K562 (cell line): ENCODE data around the gene ELOVL2. TPM values are rescaled to one million over a fixed set of nuclear protein-coding genes. Genes with fewer than 3 reads are reported as not detected.
"Not testable (repeated sequence)": the region's sequence is repeated elsewhere in the genome, so short reads cannot be mapped to it uniquely, and the experiment has no call there.

Experiments
- ATAC-seq: fragments of 200-7000 bp; cut with Tn5 transposase; 3 replicates; pipeline ENCODE4 v1.9.1; 2020; ENCODE audit warnings: moderate library complexity
- BruUV-seq: library from RNA; stranded (reverse); fragments of 400-500 nt; replicated peaks from 2 replicates; lab custom pipeline; 2021; lab: Mats Ljungman, UMichigan
- CTCF ChIA-PET: fragments of 300-600 bp; formaldehyde crosslinking; extraction: SDS; loops from one replicate; lab custom pipeline; 2021; ENCODE audit warnings: low intra/inter-chr PET ratio; lab: Yijun Ruan, JAX
- POLR2A ChIA-PET: fragments of 300-600, 350-650 bp; sonication (Branson Sonifier 250); formaldehyde crosslinking; extraction: SDS; loops from one replicate; lab custom pipeline; 2021; ENCODE audit warnings: antibody characterized with exemption, inconsistent platforms; lab: Yijun Ruan, JAX
- DNase-seq, 4 experiments: peaks; one replicate each; pipeline versions ENCODE4 v3.0.0 to v3.0.0-alpha.2; 2011 to 2018; ENCODE audit warnings: low spot score in 3 of 4, mixed read lengths in 3 of 4; ENCODE audit errors: extremely low read depth in 1 of 4
- FAIRE-seq: peaks from 2 replicates; lab custom pipeline; 2011; peaks lifted over from hg19 to GRCh38; lab: Jason Lieb, UNC
- H2AFZ ChIP-seq: 2 replicates; pipeline ENCODE4 v1.6.0; 2011; ENCODE audit warnings: low read depth, low read length, control low read depth, inconsistent platforms
- H3K27ac ChIP-seq: fragments of 200-600 bp; 3 replicates; pipeline ENCODE4 v1.8.0; 2011; ENCODE audit warnings: low read depth, mild to moderate bottlenecking, control low read depth, inconsistent platforms, low read length, moderate library complexity, mixed read lengths; ENCODE audit errors: extremely low read depth
- H3K27me3 ChIP-seq, 2 experiments: fragments of 300-600 bp in 1 of 2; 2 replicates in 1 of 2; 3 replicates in 1 of 2; pipeline versions ENCODE4 v1.6.0 to v1.8.0; 2011; ENCODE audit warnings: inconsistent platforms in 2 of 2, low read length in 2 of 2, mild to moderate bottlenecking in 1 of 2, mixed read lengths in 1 of 2, moderate library complexity in 1 of 2; ENCODE audit not compliant: control insufficient read depth in 2 of 2, insufficient read depth in 2 of 2
- H3K36me3 ChIP-seq: fragments of 300-600 bp; 3 replicates; pipeline ENCODE4 v1.8.0; 2011; ENCODE audit warnings: mild to moderate bottlenecking, low read length, inconsistent platforms; ENCODE audit not compliant: control insufficient read depth, insufficient read depth
- H3K4me1 ChIP-seq, 2 experiments: fragments of 200-600 bp in 1 of 2; replicated peaks in 1 of 2; 2 replicates in 1 of 2; 3 replicates in 1 of 2; pipeline versions ENCODE4 v1.5.1 to v1.8.0; 2011; ENCODE audit warnings: inconsistent platforms in 2 of 2, low read length in 2 of 2, mild to moderate bottlenecking in 1 of 2, mixed read lengths in 1 of 2, moderate library complexity in 1 of 2; ENCODE audit not compliant: control insufficient read depth in 2 of 2, insufficient read depth in 2 of 2
- H3K4me2 ChIP-seq: 2 replicates; pipeline ENCODE4 v1.6.1; 2011; ENCODE audit warnings: low read length, control low read depth, inconsistent platforms, mixed read lengths; ENCODE audit not compliant: insufficient read depth
- H3K4me3 ChIP-seq: fragments of 200-600 bp; sonication (generic), shearing (Covaris generic); 2 replicates; pipeline ENCODE4 v1.5.1; 2016; ENCODE audit warnings: control low read depth, inconsistent platforms
- H3K79me2 ChIP-seq: fragments of 200-600 bp; 3 replicates; pipeline ENCODE4 v1.8.0; 2011; ENCODE audit warnings: low read length, inconsistent platforms; ENCODE audit not compliant: control insufficient read depth, insufficient read depth
- H3K9ac ChIP-seq, 2 experiments: 2 replicates each; pipeline versions ENCODE4 v1.6.0 to v1.6.1; 2011; ENCODE audit warnings: low read depth in 2 of 2, low read length in 2 of 2, control low read depth in 1 of 2, inconsistent platforms in 1 of 2, mild to moderate bottlenecking in 1 of 2, mixed read lengths in 1 of 2; ENCODE audit not compliant: insufficient read depth in 1 of 2
- H3K9me1 ChIP-seq: one replicate; pipeline ENCODE4 v1.6.0; 2011; ENCODE audit warnings: inconsistent platforms, mild to moderate bottlenecking, low read length, moderate library complexity; ENCODE audit not compliant: control insufficient read depth, insufficient read depth
- H3K9me3 ChIP-seq: replicated peaks from 2 replicates; pipeline ENCODE4 v1.5.1; 2011; ENCODE audit warnings: low read depth, low read length, inconsistent platforms; ENCODE audit not compliant: control insufficient read depth, insufficient read depth
- H4K20me1 ChIP-seq: replicated peaks from 2 replicates; pipeline ENCODE4 v1.6.1; 2011; ENCODE audit warnings: low read length, inconsistent platforms, mixed read lengths; ENCODE audit not compliant: control insufficient read depth, insufficient read depth
- BHLHE40 ChIP-seq: IDR thresholded peaks from 2 replicates; pipeline ENCODE4 v1.6.1; 2011; ENCODE audit warnings: low read length, improper control_type of control experiment
- WGBS: fragments of 100-300 bp; shearing (Covaris generic); methylation state at CpG from one replicate; pipeline ENCODE4 v1.1.6; 2016; ENCODE audit warnings: low coverage, mixed read lengths; ENCODE audit not compliant: insufficient coverage; ENCODE audit errors: missing lambda C conversion rate; 5-methylcytosine and 5-hydroxymethylcytosine counted together
- in situ Hi-C: fragments of 300-500 bp; cut with MboI; formaldehyde crosslinking; loops from 4 replicates; pipeline ENCODE4 v1.15.0; 2018; ENCODE audit warnings: inconsistent platforms, mixed read lengths
- intact Hi-C: fragments of 100-400 bp; cut with micrococcal nuclease; formaldehyde crosslinking; loops from 2 replicates; pipeline ENCODE4 v1.14.2; 2022
- polyA plus RNA-seq, 8 experiments: library from polyadenylated mRNA; depleted of rRNA in 4 of 8; stranded (reverse) in 5 of 8; unstranded in 3 of 8; fragments of >200 nt; fragmentation: Nextera tagmentation in 2 of 8; fragmentation: Illumina TruSeq in 1 of 8; extraction: Ambion mirVana in 2 of 8; extraction: Trizol in 1 of 8; gene quantifications; 2 replicates each; pipeline versions ENCODE4 v1.2.1 to v1.2.3, GENCODE V29; 2011 to 2014; ENCODE audit warnings: inconsistent platforms in 1 of 8, missing spikeins in 1 of 8
- total RNA-seq, 7 experiments: library from RNA; depleted of rRNA in 6 of 7; stranded (reverse); fragments of >200 nt in 6 of 7; fragmentation: Illumina TruSeq in 2 of 7; extraction: Trizol in 2 of 7; gene quantifications; 2 replicates each; pipeline versions ENCODE4 v1.2.1 to v1.2.3, GENCODE V29; 2011 to 2021; ENCODE audit warnings: low replicate concordance in 1 of 7
- TF ChIP-seq, protein P1 (sequence below), 2 experiments: fragments of 450-650 bp; IDR thresholded peaks; 2 replicates each; pipeline ENCODE4 v1.6.1; 2018; ENCODE audit warnings: mild to moderate bottlenecking in 2 of 2, low read depth in 1 of 2; ENCODE audit not compliant: partially characterized antibody in 2 of 2

ELOVL2 gene
- total and polyA plus RNA-seq, 9 of the 15 experiments (the other 6 are each of a cell fraction or from before 2014, with no cell fraction given): 0.05 to 0.96 (median 0.31) TPM

DNA sequence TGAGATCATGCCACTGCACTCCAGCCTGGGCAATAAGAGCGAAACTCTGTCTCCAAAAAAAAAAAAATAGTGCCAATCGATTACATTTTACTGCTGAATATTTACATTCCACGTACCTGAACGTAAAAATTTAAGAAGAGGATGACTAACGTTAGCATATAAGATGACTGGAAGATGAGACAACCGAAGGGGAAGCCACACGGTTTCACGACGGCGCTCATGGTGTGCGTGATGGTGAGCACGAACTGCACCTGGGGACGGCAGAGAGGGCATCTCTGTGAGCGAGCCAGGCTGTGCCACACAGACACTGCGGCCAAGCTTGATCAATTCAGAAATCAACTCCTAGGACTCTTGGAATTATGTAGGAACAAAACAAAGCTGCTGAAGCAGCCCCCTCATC, 54.5 kb downstream of the ELOVL2 start:
- H3K9me3 ChIP-seq: no peaks in the 10 kb centered on the region
- no peak for FAIRE-seq
- no peak for ATAC-seq
- H3K9me1 ChIP-seq: no peaks in the 10 kb centered on the region
- DNase-seq: no peak
- 83% methylated on average over 15 of the region's 15 CpGs for WGBS
- no peak overlapping the region for H3K4me2 ChIP-seq
- POLR2A ChIA-PET: interaction anchor here (1.2 kb wide), 1 partner anchor 10 kb away, joined by 3 read pairs; no protein-coding TSS in a partner anchor
- no TSS peak for BruUV-seq
- intact Hi-C loops: no loop called here
- no peak overlapping the region for H3K4me3 ChIP-seq
- no peak overlapping the region for H2AFZ ChIP-seq
- TF ChIP-seq BHLHE40: no peak
- TF ChIP-seq, all 486 proteins: peak for 0
- peaks cover 0 to 2% of the 10 kb centered on the region in 2 experiments; a peak in 3 of 5 replicates for H3K4me1 ChIP-seq
- in situ Hi-C loops: no loop called here
- H3K36me3 ChIP-seq: no peaks in the 10 kb centered on the region
- CTCF ChIA-PET: no interaction called here
- no peaks in the 10 kb centered on the region for H4K20me1 ChIP-seq
- H3K27ac ChIP-seq: no peak overlapping the region
- H3K79me2 ChIP-seq: no peaks in the 10 kb centered on the region
- H3K9ac ChIP-seq: no peak overlapping the region
- H3K27me3 ChIP-seq: no peaks in the 10 kb centered on the region

DNA sequence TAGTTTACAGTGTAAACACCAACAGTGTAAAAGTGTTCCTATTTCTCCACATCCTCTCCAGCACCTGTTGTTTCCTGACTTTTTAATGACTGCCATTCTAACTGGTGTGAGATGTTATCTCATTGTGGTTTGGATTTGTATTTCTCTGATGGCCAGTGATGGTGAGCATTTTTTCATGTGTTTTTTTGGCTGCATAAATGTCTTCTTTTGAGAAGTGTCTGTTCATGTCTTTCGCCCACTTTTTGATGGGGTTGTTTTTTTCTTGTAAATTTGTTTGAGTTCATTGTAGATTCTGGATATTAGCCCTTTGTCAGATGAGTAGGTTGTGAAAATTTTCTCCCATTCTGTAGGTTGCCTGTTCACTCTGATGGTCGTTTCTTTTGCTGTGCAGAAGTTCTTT, 59.1 kb downstream of the ELOVL2 start:
- H3K9ac ChIP-seq, H3K4me2 ChIP-seq, H2AFZ ChIP-seq, H3K4me3 ChIP-seq, in situ Hi-C loops, H3K9me3 ChIP-seq, H3K79me2 ChIP-seq, H4K20me1 ChIP-seq, FAIRE-seq, H3K36me3 ChIP-seq, DNase-seq, intact Hi-C loops, H3K4me1 ChIP-seq, H3K9me1 ChIP-seq, CTCF ChIA-PET, H3K27me3 ChIP-seq, POLR2A ChIA-PET, H3K27ac ChIP-seq, ATAC-seq, BruUV-seq: not testable (repeated sequence)
- TF ChIP-seq, protein P1, sequence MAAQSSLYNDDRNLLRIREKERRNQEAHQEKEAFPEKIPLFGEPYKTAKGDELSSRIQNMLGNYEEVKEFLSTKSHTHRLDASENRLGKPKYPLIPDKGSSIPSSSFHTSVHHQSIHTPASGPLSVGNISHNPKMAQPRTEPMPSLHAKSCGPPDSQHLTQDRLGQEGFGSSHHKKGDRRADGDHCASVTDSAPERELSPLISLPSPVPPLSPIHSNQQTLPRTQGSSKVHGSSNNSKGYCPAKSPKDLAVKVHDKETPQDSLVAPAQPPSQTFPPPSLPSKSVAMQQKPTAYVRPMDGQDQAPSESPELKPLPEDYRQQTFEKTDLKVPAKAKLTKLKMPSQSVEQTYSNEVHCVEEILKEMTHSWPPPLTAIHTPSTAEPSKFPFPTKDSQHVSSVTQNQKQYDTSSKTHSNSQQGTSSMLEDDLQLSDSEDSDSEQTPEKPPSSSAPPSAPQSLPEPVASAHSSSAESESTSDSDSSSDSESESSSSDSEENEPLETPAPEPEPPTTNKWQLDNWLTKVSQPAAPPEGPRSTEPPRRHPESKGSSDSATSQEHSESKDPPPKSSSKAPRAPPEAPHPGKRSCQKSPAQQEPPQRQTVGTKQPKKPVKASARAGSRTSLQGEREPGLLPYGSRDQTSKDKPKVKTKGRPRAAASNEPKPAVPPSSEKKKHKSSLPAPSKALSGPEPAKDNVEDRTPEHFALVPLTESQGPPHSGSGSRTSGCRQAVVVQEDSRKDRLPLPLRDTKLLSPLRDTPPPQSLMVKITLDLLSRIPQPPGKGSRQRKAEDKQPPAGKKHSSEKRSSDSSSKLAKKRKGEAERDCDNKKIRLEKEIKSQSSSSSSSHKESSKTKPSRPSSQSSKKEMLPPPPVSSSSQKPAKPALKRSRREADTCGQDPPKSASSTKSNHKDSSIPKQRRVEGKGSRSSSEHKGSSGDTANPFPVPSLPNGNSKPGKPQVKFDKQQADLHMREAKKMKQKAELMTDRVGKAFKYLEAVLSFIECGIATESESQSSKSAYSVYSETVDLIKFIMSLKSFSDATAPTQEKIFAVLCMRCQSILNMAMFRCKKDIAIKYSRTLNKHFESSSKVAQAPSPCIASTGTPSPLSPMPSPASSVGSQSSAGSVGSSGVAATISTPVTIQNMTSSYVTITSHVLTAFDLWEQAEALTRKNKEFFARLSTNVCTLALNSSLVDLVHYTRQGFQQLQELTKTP (IDR thresholded peaks at IDR 0.05; ENCODE audit: low read depth in 1 of 2, partially characterized antibody in 2 of 2): peak in 1 of 2 experiments; percentile 94
- 17% methylated on average over 1 of the region's 2 CpGs for WGBS
